BJ (cell line): Measurements from ENCODE around the gene SYNGR3. TPM values are rescaled to one million over a fixed set of nuclear protein-coding genes. Genes with fewer than 3 reads are reported as not detected.

Source experiments
- CTCF ChIA-PET: fragments of 350-600 bp; formaldehyde crosslinking; extraction: SDS; loops from one replicate; lab custom pipeline; 2021; ENCODE audit warnings: antibody characterized with exemption, inconsistent platforms; lab: Yijun Ruan, JAX
- POLR2A ChIA-PET: fragments of 300-600 bp; sonication (Branson Sonifier 250); formaldehyde crosslinking; extraction: SDS; loops from one replicate; lab custom pipeline; 2021; ENCODE audit warnings: antibody characterized with exemption; lab: Charles Lee
- DNase-seq: peaks from one replicate; pipeline ENCODE4 v3.0.0-alpha.2; 2011; ENCODE audit warnings: low read depth
- H3K27me3 ChIP-seq: 2 replicates; pipeline ENCODE4 v1.6.0; 2011; ENCODE audit warnings: low read length; ENCODE audit not compliant: control insufficient read depth, insufficient read depth
- H3K36me3 ChIP-seq: 2 replicates; pipeline ENCODE4 v1.5.1; 2011; ENCODE audit warnings: low read length; ENCODE audit not compliant: control insufficient read depth, insufficient read depth
- H3K4me3 ChIP-seq: 2 replicates; pipeline ENCODE4 v1.5.1; 2011; ENCODE audit warnings: low read depth, mild to moderate bottlenecking, control low read depth, low read length
- CTCF ChIP-seq: IDR thresholded peaks from 2 replicates; pipeline ENCODE4 v1.5.1; 2011; ENCODE audit warnings: low read depth, mild to moderate bottlenecking, control low read depth, inconsistent platforms, low read length, moderate library complexity; ENCODE audit not compliant: insufficient read depth
- polyA plus RNA-seq: library from polyadenylated mRNA; depleted of rRNA; stranded (reverse); fragments of >200 nt; gene quantifications from 2 replicates; pipeline ENCODE4 v1.2.3, GENCODE V29; 2011

Gene SYNGR3
- polyA plus RNA-seq, 1 experiment: 3.3 TPM

GRCh38 chr16:1990351-1991134 lies 773 bp downstream of the SYNGR3 start:
- peaks cover 2% of the 10 kb centered on the region; the same call in 1 of the 2 replicates for H3K27me3 ChIP-seq
- no peak for DNase-seq
- ChIA-PET POLR2A (no interaction called here), CTCF (no interaction called here)
- TF ChIP-seq CTCF: no peak
- H3K36me3 ChIP-seq: peaks cover 15% of the 10 kb centered on the region
- H3K4me3 ChIP-seq: peak overlapping the region; percentile 29

- ChIA-PET POLR2A (no interaction called here), CTCF (no interaction called here)
- Histone ChIP-seq H3K4me3 (no peak overlapping the region), H3K27me3 (peaks cover 2% of the 10 kb centered on the region; the same call in 1 of the 2 replicates), H3K36me3 (peaks cover 9% of the 10 kb centered on the region)
- no peak for TF ChIP-seq CTCF
- no peak for DNase-seq
These were observed 1.4 kb downstream of the SYNGR3 start for GRCh38 chr16:1991135-1991551.

GRCh38 chr16:1991588-1991947 lies 1.8 kb downstream of the SYNGR3 start:
- CTCF ChIA-PET: interaction anchor here (1.4 kb wide), 1 partner anchor 13 kb away, joined by 4 read pairs; no protein-coding TSS in a partner anchor

GRCh38 chr16:1991948-1992703 lies 2.4 kb downstream of the SYNGR3 start:
- Histone ChIP-seq H3K36me3 (0 out of 2 replicates have a peak, but pooled peaks cover 1% of the 10 kb centered on the region), H3K4me3 (peak overlapping the region; percentile 41), H3K27me3 (peaks cover 2% of the 10 kb centered on the region; the same call in 1 of the 2 replicates)
- no peak for TF ChIP-seq CTCF
- DNase-seq: peak; percentile 20
- CTCF ChIA-PET: interaction anchor here (0.6 to 1.4 kb wide), 2 partner anchors 10 to 12 kb away, joined by 3 to 4 read pairs; no protein-coding TSS in a partner anchor
- POLR2A ChIA-PET: interaction anchor here (0.6 kb wide), 1 partner anchor 209 kb away, joined by 3 read pairs; the partner anchor contains the start of gene NUBP2

More at GRCh38 chr16:1991588-1991947, 1.8 kb downstream of the SYNGR3 start:
- H3K36me3 ChIP-seq: peaks cover 6% of the 10 kb centered on the region
- peaks cover 2% of the 10 kb centered on the region; the same call in 1 of the 2 replicates for H3K27me3 ChIP-seq
- DNase-seq: no peak
- TF ChIP-seq CTCF: no peak
- peak overlapping the region; percentile 41 for H3K4me3 ChIP-seq
- POLR2A ChIA-PET: no interaction called here
